Esophagus mucosa (tissue), 1 donor: ENCODE measurements around the gene CAPN15. TPM values are rescaled to one million over a fixed set of nuclear protein-coding genes. Genes with fewer than 3 reads are reported as not detected.

ENCODE experiments used
- ATAC-seq: fragments of 200-7000 bp; cut with Tn5 transposase; one replicate; pipeline ENCODE4 v1.9.1; 2020
- total RNA-seq: library from RNA; stranded (reverse); gene quantifications from one replicate; pipeline ENCODE4 v1.2.4, GENCODE V29; 2023
- donor health status: DM: yes; HTN: yes; CAD: no.

The CAPN15 gene
- total RNA-seq, 1 donor from 2014 or later: 27.1 TPM

DNA sequence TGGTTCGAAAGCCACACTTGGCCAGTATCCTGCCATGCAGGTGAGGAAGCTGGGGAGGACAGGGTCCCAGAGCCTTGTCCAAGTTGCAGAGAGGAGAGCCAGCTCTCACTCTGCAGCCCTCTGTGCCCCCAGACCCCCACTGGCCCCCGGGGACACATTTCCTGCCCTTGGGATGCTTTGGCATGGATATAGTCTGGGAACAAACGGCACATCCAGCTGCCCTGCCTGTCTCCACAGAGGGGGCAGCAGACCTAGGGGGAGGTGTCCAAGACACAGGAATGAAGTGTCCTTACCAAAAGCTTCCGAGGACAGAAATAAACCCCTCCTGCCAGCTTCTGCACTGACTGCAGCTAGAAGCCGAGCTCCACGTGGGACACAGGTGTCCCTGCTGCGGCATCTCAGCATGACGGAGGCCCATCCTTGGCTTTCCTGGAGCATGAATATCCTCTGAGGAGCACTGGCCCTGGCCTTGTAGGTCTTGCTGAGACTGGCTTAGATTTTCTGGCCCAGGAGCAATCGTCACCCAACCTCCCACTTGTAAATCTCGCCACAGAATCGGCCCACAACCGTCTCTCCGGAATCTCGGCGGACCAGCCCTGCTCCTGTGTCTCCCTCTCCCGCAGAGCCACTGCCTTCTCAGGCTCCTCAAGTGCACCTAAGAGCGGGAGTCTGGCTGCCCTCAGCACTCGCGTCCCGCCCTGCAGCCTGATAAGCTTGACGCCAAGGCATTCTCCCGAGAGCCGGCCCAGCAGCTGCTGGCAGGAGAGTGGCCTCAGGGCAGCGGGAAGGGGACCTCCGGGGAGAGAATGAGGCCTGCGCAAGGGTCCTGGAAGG is 1.1 kb upstream of the CAPN15 start:
- peak; percentile 0 for ATAC-seq

GRCh38 chr16:528111-529011 is 849 bp downstream of the CAPN15 start:
- peak; percentile 61 for ATAC-seq

GRCh38 chr16:529012-529575 is 1.6 kb downstream of the CAPN15 start:
- no peak for ATAC-seq

DNA sequence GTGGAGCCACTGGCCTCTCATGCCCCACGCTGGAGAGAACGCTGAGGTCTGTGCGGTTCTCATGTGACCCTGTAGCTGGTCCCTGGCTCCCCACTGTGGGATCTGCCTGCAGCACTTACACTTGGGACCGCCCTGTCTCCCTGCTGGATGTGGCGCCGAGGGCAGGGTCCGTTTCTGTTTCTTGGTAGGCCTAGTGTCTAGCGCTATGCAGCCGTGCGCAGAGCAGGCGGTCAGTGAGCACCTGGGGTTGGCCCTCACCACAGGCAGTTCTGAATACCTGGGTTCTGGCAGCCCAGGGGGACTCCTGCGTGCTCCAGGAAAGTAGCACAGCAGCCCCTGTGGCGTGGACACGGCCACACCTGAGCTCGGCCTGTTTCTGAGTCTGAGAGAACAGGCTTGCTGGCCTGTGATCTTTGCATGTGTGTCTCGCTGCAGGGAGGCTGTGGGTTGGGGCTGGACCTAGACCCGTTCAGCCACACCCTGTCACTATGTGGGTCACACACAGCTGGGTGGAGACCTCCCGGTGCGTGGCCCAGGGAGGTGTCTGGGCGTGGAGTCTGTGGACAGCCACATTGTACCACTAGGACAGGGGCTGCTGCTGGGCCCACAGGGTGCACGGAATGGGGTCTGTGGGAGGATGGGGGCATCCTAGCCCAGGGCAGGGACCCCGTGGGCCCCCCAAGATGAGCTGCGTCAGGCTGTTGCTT is 2.8 kb downstream of the CAPN15 start:
- ATAC-seq: no peak

DNA sequence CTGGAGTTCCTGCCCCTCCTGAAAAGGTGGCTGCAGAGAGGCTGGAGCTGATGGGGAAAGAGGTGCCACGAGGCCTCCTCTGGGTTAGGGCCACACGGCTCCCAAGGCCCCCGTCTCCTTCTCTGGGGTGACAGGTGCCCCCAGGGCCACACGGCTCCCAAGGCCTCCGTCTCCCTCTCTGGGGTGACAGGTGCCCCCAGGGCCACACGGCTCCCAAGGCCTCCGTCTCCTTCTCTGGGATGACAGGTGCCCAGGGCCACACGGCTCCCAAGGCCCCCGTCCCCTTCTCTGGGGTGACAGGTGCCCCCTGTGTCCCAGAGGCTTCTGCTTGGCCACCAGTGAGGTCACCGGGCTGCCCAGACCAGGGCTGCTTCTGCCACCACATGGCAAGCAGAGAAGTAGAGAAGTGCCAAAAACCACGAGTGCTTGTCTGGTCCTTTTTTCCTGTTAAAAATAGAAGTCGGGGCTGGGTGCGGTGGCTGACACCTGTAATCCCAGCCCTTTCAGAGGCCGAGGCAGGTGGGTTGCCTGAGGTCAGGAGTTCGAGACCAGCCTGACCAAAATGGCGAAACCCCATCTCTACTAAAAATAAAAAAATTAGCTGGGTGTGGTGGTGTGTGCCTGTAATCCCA is 4.1 kb downstream of the CAPN15 start:
- no peak for ATAC-seq

DNA sequence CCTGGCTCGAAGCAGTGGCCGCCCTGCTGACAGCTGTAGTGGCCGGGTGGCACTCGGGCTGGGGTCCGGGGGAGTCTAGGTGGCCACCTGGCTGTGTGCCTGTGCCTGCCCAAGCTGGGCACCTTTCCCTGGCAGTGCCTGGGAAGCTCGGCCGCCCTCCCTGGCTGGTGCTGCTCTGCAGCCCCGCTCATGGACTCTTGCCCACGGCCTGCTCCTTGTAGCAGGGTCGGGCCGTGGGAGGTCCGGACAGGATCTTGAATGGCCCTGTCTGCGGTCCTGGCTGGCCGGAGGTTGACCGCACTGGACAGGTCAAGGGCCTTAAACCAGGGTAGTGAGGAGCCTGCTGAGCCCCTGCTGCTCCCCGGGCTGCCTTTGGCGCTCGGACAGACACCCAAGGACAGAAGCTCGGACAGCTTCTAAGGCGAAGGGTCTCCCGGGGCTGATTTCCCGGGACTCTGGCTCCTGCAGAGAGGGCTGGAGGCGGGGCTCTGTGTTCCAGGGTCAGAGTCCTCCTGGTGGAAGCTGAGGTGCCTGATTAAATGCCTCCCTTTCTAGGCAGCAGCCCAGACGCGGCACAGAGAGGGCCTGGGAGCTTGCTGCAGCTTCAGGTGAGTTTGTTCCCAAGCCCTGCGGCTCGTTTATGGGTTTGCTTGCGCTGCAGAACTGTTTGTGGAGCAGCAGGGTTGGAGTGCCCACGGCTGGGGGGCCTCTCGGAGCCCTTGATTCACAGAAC is 6.0 kb downstream of the CAPN15 start:
- no peak for ATAC-seq

DNA sequence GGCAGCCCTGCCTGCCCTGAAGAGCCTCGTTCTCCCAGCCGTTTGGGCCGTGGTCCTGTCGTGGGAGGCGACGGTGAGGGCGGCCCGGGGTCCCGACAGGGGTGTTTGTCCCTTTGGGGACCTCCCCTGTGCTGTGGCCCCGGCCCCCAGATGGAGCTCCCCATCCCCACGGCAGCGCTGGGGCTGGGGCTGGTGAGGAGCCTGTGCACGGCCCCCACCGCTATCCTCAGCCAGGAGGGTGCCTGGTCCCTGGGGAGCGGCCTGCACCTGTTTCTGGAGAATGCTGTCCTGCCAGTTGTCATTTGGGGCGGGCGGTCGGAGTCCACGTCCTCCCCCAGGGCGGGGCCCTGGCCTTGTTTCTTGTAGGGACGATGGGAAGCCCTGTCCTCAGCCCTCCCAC is 6.6 kb downstream of the CAPN15 start:
- peak; percentile 17 for ATAC-seq

DNA sequence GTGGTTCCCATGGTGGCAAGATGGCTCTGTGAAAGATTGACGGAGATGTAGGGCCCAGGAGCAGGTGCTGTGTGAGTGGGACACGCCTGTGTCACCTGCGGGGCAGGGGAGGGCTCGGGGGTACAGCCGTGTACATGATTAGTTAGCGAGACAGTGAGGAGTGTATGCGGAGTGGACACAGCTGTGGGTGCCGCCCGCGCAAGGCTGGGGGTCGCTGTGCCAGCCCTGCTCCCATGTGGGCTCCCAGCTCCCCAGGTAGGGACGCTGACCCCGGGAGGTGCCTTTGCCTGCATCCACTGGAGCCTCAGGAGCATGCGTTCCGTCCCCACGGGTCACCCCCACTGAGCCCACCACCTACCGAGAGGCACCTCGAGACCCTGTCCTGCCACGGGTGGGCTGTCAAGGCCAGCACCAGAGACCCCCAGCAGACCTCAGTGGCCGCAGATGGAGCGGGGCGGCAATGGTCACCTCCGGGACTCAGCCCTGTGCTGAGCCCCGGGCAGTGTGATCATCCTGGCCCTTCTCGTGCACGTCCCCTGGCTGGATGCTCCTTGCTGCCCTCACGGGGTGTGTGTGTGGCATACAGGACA is 7.4 kb downstream of the CAPN15 start:
- no peak for ATAC-seq

GRCh38 chr16:535446-536405 is 8.2 kb downstream of the CAPN15 start:
- ATAC-seq: peak; percentile 84

GRCh38 chr16:536746-537145 is 9.2 kb downstream of the CAPN15 start:
- no peak for ATAC-seq

DNA sequence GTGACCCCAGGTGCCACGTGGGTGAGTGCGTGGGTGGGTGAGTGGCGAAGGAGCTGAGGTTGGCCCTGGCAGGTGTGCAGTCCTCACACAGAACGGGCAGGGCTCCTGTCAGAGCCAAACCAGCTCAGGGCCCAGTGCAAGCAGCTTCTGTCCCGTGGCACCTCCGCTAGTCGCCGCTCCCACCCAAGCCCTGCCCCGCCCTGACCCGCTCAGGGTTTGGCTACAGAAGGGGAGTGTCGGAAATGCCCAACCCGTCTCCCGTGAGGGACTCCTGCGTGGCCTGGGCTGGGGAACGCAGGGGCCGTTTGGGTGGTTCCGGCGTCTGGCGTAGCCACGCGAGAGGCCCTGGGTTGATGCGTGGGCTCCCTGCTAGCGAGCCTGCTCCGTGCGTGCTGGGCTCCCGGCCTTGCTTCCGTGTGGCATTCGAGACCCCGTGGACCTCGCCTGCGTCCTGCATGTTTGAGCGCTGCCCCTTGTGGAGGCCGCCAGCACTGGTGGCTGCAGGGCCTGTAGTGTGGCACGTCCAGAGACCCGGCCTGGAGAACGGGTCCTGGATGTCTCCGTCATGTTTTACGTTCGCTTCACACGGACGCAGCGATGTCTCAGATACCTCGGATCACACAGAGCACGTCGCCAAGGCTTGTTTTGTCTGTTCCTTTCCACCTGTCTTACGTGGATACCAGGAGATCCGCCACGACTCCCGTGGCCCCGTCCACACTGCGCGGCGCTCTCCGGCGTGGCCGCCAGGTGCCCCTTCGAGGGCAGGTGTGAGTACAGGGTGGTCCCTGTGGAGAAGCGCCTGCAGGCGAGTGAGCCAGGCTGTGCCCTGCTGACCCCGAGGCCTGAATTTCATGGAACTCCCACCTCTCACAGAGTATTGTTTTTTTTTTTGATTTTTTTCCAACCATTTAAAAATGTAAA is 10.2 kb downstream of the CAPN15 start:
- no peak for ATAC-seq

DNA sequence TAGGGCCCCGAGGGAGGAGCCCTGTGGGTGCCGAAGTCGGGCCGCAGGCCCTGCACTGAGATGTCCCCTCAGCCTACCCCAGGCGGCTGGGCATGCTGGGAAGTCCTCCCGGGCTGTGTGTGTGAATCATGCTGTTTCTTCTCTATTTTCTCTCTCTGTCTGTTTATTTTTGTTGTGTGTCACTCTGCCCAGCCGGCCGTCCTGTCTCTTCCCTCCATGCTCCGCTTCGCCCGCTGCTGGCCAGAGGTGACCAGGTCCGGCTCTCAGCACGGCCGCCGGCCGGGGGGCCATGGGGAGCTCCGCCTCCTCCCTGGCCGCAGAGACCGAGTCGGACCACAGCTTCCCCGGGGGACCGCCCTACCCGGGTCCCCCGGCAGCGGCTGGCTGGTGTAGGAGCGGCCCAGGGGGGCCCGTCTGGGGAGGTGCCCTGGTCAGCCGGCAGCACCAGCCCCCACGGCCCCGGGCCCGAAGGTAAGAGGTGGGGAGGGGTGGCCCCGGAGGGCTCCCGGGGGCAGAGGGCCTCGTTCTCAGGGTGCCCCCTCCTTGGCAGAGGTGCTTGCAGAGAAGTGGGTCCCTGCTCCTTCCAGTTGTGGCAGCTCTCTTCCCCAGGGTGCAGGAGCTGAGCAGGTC is 12.5 kb downstream of the CAPN15 start:
- ATAC-seq: no peak

DNA sequence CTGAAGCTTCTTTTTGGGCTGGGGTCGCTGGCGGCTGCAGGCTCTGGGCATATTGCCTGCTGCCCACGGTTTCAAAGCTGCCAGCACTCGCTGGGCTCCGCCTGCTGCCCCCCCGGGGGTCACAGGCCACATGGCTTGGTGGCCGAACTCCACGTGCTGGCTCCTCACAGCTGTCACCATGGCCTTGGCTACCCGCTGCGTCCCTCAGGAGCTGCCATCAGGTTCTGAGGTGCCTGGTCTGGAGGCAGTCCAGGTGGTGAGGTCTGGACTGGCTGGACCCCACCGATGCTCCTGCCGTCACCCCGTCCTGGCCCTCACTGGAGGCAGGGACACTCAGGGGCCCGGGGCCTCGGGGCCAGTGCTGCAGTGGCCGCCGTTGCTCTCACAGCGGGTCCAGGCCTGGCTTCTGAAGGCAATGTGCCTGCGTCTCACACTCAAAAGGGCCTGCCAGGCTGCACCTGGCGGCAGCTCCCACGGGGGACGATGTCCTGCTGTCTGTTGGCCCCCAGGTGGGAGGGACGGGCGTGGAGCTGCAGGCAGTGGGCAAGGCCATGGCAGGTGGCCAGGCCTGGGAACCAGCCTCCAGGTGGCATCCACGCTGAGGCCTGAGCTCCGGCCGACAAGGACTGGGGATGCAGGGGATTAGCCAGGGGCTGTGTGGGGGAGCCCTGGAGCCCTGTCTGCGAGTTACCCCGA is 13.3 kb downstream of the CAPN15 start:
- ATAC-seq: no peak

DNA sequence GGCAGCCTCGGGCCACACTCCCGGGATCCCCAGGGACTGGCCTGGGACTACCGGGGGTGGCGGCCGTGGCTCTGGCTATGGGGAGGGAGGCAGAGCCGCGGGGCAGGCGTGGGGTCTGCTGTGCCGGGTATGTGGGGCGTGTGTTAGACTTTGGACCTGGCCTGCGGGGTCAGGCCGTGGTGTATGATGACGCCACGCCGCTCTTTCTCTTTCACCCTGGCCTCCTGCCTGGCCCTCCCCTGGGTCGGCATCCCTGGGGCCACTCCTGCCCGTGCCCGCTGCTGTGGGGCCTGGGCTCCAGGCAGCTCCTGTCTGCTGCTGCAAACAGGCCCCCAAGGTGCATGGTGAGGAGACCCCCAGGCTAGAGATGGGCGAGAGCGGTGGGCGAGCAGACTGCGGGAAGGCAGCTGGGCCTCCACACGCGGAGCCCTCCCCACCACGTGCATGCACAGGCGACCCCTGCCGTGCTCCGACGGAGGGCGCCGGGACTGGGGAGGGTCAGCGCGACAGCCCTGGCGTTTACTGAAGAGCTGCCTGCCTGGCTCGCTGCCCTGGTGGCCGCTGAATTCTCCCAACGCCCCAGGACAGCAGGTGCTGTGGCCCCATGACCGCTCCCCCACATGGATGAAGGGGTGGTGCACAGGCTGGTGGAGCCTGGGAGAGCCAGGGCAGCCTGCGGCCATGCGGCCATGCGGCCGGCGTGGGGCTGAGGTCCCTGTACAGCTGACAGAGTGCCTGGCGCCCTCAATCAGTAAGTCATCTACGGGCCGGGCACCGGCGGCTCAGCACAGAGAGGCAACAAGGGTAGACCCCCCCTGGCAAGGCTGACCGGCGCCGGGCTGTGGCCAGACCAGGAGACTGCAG is 16.0 kb downstream of the CAPN15 start:
- ATAC-seq: no peak

DNA sequence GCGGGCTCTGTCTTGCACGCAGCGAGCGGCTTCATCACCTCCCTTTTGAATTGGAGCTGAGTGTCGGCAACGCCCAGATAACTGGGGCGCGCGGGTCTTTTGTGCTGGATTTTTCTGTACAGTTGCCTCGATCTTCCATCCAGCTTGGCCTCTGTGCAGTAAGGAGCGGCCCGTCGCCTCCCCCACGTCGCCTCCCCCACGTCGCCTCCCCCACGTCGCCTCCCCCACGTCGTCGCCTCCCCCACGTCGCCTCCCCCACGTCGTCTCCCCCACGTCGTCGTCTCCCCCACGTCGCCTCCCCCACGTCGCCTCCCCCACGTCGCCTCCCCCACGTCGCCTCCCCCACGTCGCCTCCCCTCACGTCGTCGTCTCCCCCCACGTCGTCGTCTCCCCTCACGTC is 17.0 kb downstream of the CAPN15 start:
- ATAC-seq: no peak
